Spleen (tissue), 7 donors: ENCODE results near the gene GRIN2C.

Source experiments
- CTCF ChIP-seq, 11 experiments: fragments of 200-600 bp in 7 of 11; fragments of 450-650 bp in 4 of 11; sonication (generic) in 4 of 11; IDR thresholded peaks in 8 of 11; conservative IDR thresholded peaks in 3 of 11; 1 replicate in 7 of 11; 2 replicates in 4 of 11; pipeline versions ENCODE4 v1.4.0 to v1.8.0; 2016 to 2021; ENCODE audit warnings: antibody characterized with exemption in 11 of 11, inconsistent platforms in 4 of 11, mild to moderate bottlenecking in 1 of 11
- POLR2A ChIP-seq, 3 donors: fragments of 450-650 bp; IDR thresholded peaks; one replicate each; pipeline ENCODE4 v1.5.1; 2017; ENCODE audit warnings: antibody characterized with exemption in 3 of 3, mild to moderate bottlenecking in 1 of 3
- POLR2AphosphoS5 ChIP-seq, 3 donors: sonication (generic); formaldehyde crosslinking; IDR thresholded peaks; one replicate each; pipeline ENCODE4 v1.5.1; 2017; ENCODE audit warnings: antibody characterized with exemption in 3 of 3
- donor health status: DM: no; HTN: no; CAD: no; lungs with moderate emphysema.
- donor health status: DM: no; HTN: no; CAD: no.
- donor health status: DM: no; HTN: no; CAD: no.

GRCh38 chr17:74882517-74883240 is 23.0 kb upstream of the GRIN2C start:
- TF ChIP-seq CTCF (IDR thresholded peaks at IDR 0.05 in 8 of 11, conservative IDR thresholded peaks at IDR 0.05 in 3 of 11) (no peak), POLR2A (IDR thresholded peaks at IDR 0.05) (no peak), POLR2AphosphoS5 (IDR thresholded peaks at IDR 0.05) (no peak)
